Parathyroid adenoma (tissue), 2 donors: Measurements from ENCODE around the gene CHMP1B.

Source experiments
- H2AFZ ChIP-seq: fragments of 300-600 bp; sonication (generic); one replicate; pipeline ENCODE4 v1.7.0; 2017; ENCODE audit warnings: antibody characterized with exemption, mild to moderate bottlenecking
- H3K27ac ChIP-seq: fragments of 300-600 bp; sonication (generic); one replicate; pipeline ENCODE4 v1.7.0; 2017
- H3K27me3 ChIP-seq: fragments of 300-600 bp; sonication (generic); one replicate; pipeline ENCODE4 v1.7.0; 2017; ENCODE audit warnings: low read length; ENCODE audit not compliant: control insufficient read depth, insufficient read depth
- H3K36me3 ChIP-seq: fragments of 300-600 bp; sonication (generic); one replicate; pipeline ENCODE4 v1.7.0; 2017; ENCODE audit warnings: low read length; ENCODE audit not compliant: control insufficient read depth, insufficient read depth
- H3K4me1 ChIP-seq: fragments of 300-600 bp; sonication (generic); one replicate; pipeline ENCODE4 v1.7.0; 2017; ENCODE audit warnings: control low read depth
- H3K4me2 ChIP-seq: fragments of 300-600 bp; sonication (generic); one replicate; pipeline ENCODE4 v1.7.0; 2017; ENCODE audit warnings: low read length
- H3K4me3 ChIP-seq: fragments of 300-600 bp; sonication (generic); one replicate; pipeline ENCODE4 v1.7.0; 2017; ENCODE audit warnings: low read depth, low read length
- H3K79me2 ChIP-seq: fragments of 300-600 bp; sonication (generic); one replicate; pipeline ENCODE4 v1.7.0; 2017; ENCODE audit warnings: control low read depth
- H3K9ac ChIP-seq: fragments of 300-600 bp; sonication (generic); one replicate; pipeline ENCODE4 v1.7.0; 2017; ENCODE audit warnings: mild to moderate bottlenecking
- H3K9me3 ChIP-seq: fragments of 300-600 bp; sonication (generic); one replicate; pipeline ENCODE4 v1.7.0; 2017; ENCODE audit warnings: low read length; ENCODE audit not compliant: control insufficient read depth
- CTCF ChIP-seq: fragments of 300-600 bp; sonication (generic); IDR thresholded peaks from one replicate; pipeline ENCODE4 v1.7.0; 2017; ENCODE audit warnings: antibody characterized with exemption, mild to moderate bottlenecking
- donor health status: primary hyperparathyroidism.

The CHMP1B gene

GRCh38 chr18:11851146-11851805, at the start of gene CHMP1B:
Gene CHMP1B, plus strand, starts transcription at chr18:11851413. Its CDS starts 99 bp downstream, at chr18:11851512.
- H3K27ac ChIP-seq, result peak within 1 kb of the TSS; percentile 95
- no peaks in the 10 kb centered on the region for H3K27me3 ChIP-seq
- peak within 1 kb of the TSS; percentile 97 for H3K4me3 ChIP-seq
- peak within 1 kb of the TSS; percentile 81 for H3K9ac ChIP-seq
- H3K4me1 ChIP-seq, result peaks cover 12% of the 10 kb centered on the region
- H3K79me2 ChIP-seq, result peaks cover 11% of the 10 kb centered on the region
- no peak for TF ChIP-seq CTCF
- H2AFZ ChIP-seq, result peak within 1 kb of the TSS; percentile 67
- no peaks in the 10 kb centered on the region for H3K9me3 ChIP-seq
- H3K4me2 ChIP-seq, result peak within 1 kb of the TSS; percentile 89
- H3K36me3 ChIP-seq, result no peaks in the 10 kb centered on the region

GRCh38 chr18:11801573-11801972, 49.6 kb upstream of the CHMP1B start:
- Histone ChIP-seq H2AFZ (no peak overlapping the region), H3K9ac (no peak overlapping the region), H3K4me1 (no peaks in the 10 kb centered on the region), H3K9me3 (no peaks in the 10 kb centered on the region), H3K27me3 (no peaks in the 10 kb centered on the region), H3K4me2 (no peak overlapping the region), H3K79me2 (no peaks in the 10 kb centered on the region), H3K36me3 (no peaks in the 10 kb centered on the region), H3K4me3 (no peak overlapping the region), H3K27ac (no peak overlapping the region)
- TF ChIP-seq CTCF, result no peak

GRCh38 chr18:11802158-11802557, 49.1 kb upstream of the CHMP1B start:
- Histone ChIP-seq H3K4me2 (no peak overlapping the region), H3K27me3 (no peaks in the 10 kb centered on the region), H3K27ac (no peak overlapping the region), H3K79me2 (no peaks in the 10 kb centered on the region), H2AFZ (no peak overlapping the region), H3K4me3 (no peak overlapping the region), H3K9ac (no peak overlapping the region), H3K36me3 (no peaks in the 10 kb centered on the region), H3K4me1 (no peaks in the 10 kb centered on the region), H3K9me3 (no peaks in the 10 kb centered on the region)
- TF ChIP-seq CTCF, result no peak

- no peak for TF ChIP-seq CTCF
- H3K4me3 ChIP-seq, result no peak overlapping the region
- H3K9me3 ChIP-seq, result no peaks in the 10 kb centered on the region
- no peak overlapping the region for H2AFZ ChIP-seq
- H3K36me3 ChIP-seq, result no peaks in the 10 kb centered on the region
- H3K27me3 ChIP-seq, result no peaks in the 10 kb centered on the region
- H3K4me2 ChIP-seq, result no peak overlapping the region
- no peaks in the 10 kb centered on the region for H3K4me1 ChIP-seq
- no peak overlapping the region for H3K9ac ChIP-seq
- H3K27ac ChIP-seq, result no peak overlapping the region
- no peaks in the 10 kb centered on the region for H3K79me2 ChIP-seq
Measured at GRCh38 chr18:11802586-11802985, 48.6 kb upstream of the CHMP1B start.

- no peaks in the 10 kb centered on the region for H3K4me1 ChIP-seq
- H2AFZ ChIP-seq, result no peak overlapping the region
- no peaks in the 10 kb centered on the region for H3K79me2 ChIP-seq
- no peak overlapping the region for H3K4me3 ChIP-seq
- H3K36me3 ChIP-seq, result no peaks in the 10 kb centered on the region
- H3K27ac ChIP-seq, result no peak overlapping the region
- no peak overlapping the region for H3K9ac ChIP-seq
- no peaks in the 10 kb centered on the region for H3K9me3 ChIP-seq
- TF ChIP-seq CTCF, result no peak
- H3K4me2 ChIP-seq, result no peak overlapping the region
- no peaks in the 10 kb centered on the region for H3K27me3 ChIP-seq
Measured at GRCh38 chr18:11807233-11807632, 44.0 kb upstream of the CHMP1B start.
